Endothelial cell of umbilical vein (primary cell): ENCODE results near the gene RAI1.

ENCODE experiments used
- CTCF ChIP-seq, 2 donors: IDR thresholded peaks; 1 replicate in 1 of 2; 2 replicates in 1 of 2; pipeline ENCODE4 v1.5.1; 2011; ENCODE audit warnings: low read length in 2 of 2, mild to moderate bottlenecking in 2 of 2, moderate library complexity in 2 of 2, control low read depth in 1 of 2, inconsistent platforms in 1 of 2, low read depth in 1 of 2; ENCODE audit not compliant: insufficient read depth in 1 of 2; ENCODE audit errors: extremely low read depth in 1 of 2
- EZH2 ChIP-seq: IDR thresholded peaks from 2 replicates; pipeline ENCODE4 v1.6.1; 2012; ENCODE audit warnings: borderline replicate concordance, low read depth, mild to moderate bottlenecking, moderate library complexity, low read length, inconsistent platforms; ENCODE audit not compliant: severe bottlenecking
- JUN ChIP-seq: IDR thresholded peaks from 2 replicates; pipeline ENCODE4 v1.6.1; 2011; ENCODE audit warnings: borderline replicate concordance, low read depth; ENCODE audit not compliant: insufficient read length, insufficient read depth
- MYC ChIP-seq: IDR thresholded peaks from one replicate; pipeline ENCODE4 v1.6.1; 2011; ENCODE audit warnings: mild to moderate bottlenecking, low read depth, low read length

- TF ChIP-seq EZH2 (no peak), MYC (no peak), CTCF (IDR thresholded peaks at IDR 0.05; ENCODE audit: extremely low read depth in 1 of 2, insufficient read depth in 1 of 2, low read depth in 1 of 2, low read length in 2 of 2) (no peak), JUN (no peak)
Observed at GRCh38 chr17:17819111-17819510, 137.9 kb downstream of the RAI1 start.
